ENCODE results near the gene AGBL4.
A peak's percentile ranks its signal among the peaks of the same experiment; 100 is the strongest.

DNA sequence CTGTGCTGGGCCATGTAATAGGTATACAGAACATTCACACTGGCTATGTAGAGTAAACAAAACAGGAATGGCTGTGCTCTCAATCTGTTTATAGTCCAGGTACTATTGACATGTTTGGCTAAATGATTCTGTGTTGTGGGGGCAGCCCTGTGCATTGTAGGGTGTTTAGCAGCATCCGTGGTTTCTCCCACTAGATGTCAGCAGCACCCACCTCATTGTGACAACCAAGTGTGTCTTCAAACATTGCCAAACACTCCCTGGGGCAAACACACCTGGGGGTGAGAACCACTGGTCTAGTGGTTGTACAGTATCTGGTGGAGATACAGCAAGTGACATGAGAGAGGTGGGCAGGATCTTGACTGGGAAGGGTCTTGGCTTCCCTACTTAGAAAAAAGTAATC, 1471.3 kb downstream of the AGBL4 start:
- TF ChIP-seq, protein P1, sequence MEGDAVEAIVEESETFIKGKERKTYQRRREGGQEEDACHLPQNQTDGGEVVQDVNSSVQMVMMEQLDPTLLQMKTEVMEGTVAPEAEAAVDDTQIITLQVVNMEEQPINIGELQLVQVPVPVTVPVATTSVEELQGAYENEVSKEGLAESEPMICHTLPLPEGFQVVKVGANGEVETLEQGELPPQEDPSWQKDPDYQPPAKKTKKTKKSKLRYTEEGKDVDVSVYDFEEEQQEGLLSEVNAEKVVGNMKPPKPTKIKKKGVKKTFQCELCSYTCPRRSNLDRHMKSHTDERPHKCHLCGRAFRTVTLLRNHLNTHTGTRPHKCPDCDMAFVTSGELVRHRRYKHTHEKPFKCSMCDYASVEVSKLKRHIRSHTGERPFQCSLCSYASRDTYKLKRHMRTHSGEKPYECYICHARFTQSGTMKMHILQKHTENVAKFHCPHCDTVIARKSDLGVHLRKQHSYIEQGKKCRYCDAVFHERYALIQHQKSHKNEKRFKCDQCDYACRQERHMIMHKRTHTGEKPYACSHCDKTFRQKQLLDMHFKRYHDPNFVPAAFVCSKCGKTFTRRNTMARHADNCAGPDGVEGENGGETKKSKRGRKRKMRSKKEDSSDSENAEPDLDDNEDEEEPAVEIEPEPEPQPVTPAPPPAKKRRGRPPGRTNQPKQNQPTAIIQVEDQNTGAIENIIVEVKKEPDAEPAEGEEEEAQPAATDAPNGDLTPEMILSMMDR (IDR thresholded peaks at IDR 0.05; ENCODE audit: borderline replicate concordance, extremely low read depth, low read length, poor library complexity, severe bottlenecking), result peak; percentile 34
- TF ChIP-seq EZH2 (IDR thresholded peaks at IDR 0.05; ENCODE audit: borderline replicate concordance, low read depth, low read length, severe bottlenecking), result no peak
